ENCODE results near the gene PABPN1L.

The PABPN1L gene

DNA sequence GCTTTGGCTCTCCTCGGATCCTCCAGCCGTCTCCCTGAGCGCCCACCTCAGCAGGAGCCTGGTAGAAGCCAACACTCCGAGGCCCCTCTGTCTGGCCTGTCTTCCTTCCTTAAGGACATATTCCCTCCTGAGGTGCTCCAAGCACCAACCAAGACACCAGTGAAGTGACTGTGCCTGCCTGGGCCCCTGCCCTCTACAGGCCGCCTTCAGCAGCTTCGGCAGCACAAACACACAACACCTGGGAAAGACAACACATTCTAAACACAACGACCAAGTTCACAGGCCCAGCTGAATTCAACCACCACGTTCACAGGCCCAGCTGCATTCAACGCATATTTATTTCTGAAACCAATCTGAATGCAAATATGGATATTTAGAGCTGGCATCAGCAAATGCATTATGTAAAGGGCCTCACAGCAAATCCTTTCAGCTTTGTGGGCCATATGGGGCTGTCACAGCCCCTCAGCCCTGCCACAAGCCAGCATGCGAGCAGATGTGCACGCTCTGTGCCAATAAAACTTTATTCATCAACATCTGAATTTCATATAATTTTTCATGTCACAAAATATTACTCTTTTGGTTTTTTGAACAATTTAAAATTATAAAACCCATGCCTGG, 21.9 kb downstream of the PABPN1L start:
- Histone ChIP-seq H4K91ac (ENCODE audit: low read depth, low read length) (no peak overlapping the region), H3K36me3 (ENCODE audit: control insufficient read depth in 1 of 2, insufficient read depth in 2 of 2, low read length in 2 of 2) (peaks cover 21 to 36% of the 10 kb centered on the region in 2 experiments), H3K23ac (ENCODE audit: low read length) (no peak overlapping the region)

DNA sequence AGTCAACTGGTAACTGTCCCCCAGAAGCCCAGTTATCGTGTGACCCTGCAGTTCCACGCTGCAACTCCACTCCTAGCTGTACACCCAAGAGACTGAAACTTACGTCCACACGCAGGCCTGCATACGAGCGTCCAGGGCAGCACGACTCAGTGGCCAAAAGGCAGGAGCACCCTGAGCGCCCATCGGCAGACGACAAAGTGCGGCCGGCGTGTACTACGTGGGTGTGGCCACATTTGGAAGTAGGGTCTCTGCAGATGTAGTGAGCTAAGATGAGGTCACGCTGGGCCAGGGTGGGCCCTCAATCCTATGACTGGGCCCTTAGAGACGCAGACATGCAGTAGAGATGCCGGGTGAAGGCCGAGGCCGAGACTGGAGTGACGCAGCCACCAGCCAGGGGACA, 23.2 kb downstream of the PABPN1L start:
- Histone ChIP-seq H3K18ac (ENCODE audit: low read length) (no peak overlapping the region), H4K12ac (ENCODE audit: low read depth, low read length) (no peak overlapping the region), H3K79me2 (ENCODE audit: control insufficient read depth, insufficient read depth, low read length, poor library complexity) (no peaks in the 10 kb centered on the region), H3K27me3 (ENCODE audit: insufficient read depth, low read length) (no peaks in the 10 kb centered on the region), H3K4ac (ENCODE audit: low read depth, low read length) (no peak overlapping the region), H3K79me1 (ENCODE audit: low read length) (no peaks in the 10 kb centered on the region), H3K9ac (ENCODE audit: low read length) (no peak overlapping the region), H4K8ac (ENCODE audit: low read depth, low read length) (no peak overlapping the region), H2AK5ac (ENCODE audit: low read length) (no peak overlapping the region), H4K91ac (ENCODE audit: low read depth, low read length) (no peak overlapping the region), H3K4me3 (ENCODE audit: low read depth, low read length) (no peak overlapping the region), H2BK120ac (ENCODE audit: insufficient read depth, low read length, poor library complexity) (no peak overlapping the region), H3K23ac (ENCODE audit: low read length) (no peak overlapping the region), H3K4me1 (ENCODE audit: control insufficient read depth in 1 of 2, insufficient read depth in 2 of 2, low read length in 2 of 2) (no peaks in the 10 kb centered on the region), H3K36me3 (ENCODE audit: control insufficient read depth in 1 of 2, insufficient read depth in 2 of 2, low read length in 2 of 2) (peaks cover 27 to 44% of the 10 kb centered on the region in 2 experiments), H2BK5ac (ENCODE audit: low read depth, low read length, poor library complexity) (no peak overlapping the region), H3K4me2 (ENCODE audit: low read length) (no peak overlapping the region), H3K27ac (ENCODE audit: low read depth, low read length) (no peak overlapping the region), H3K14ac (ENCODE audit: low read length) (no peak overlapping the region), H2BK12ac (ENCODE audit: low read length) (no peak overlapping the region), H2AFZ (ENCODE audit: insufficient read depth, low read length, poor library complexity) (no peak overlapping the region), H3K9me3 (ENCODE audit: insufficient read depth, low read depth, low read length) (no peaks in the 10 kb centered on the region)
- WGBS (ENCODE audit: extremely low coverage, insufficient coverage, insufficient read length) = no CpG with 5 or more reads among the region's 20 CpGs
- no peak for DNase-seq

More for the DNA sequence above, 21.9 kb downstream of the PABPN1L start:
- no peak overlapping the region for H4K8ac ChIP-seq (ENCODE audit: low read depth, low read length)
- no peak overlapping the region for H3K14ac ChIP-seq (ENCODE audit: low read length)
- no peak overlapping the region for H4K12ac ChIP-seq (ENCODE audit: low read depth, low read length)
- no peak overlapping the region for H3K9ac ChIP-seq (ENCODE audit: low read length)
- no peaks in the 10 kb centered on the region for H3K4me1 ChIP-seq (ENCODE audit: control insufficient read depth in 1 of 2, insufficient read depth in 2 of 2, low read length in 2 of 2)
- no peak for DNase-seq
- no peaks in the 10 kb centered on the region for H3K9me3 ChIP-seq (ENCODE audit: insufficient read depth, low read depth, low read length)
- H3K4ac ChIP-seq (ENCODE audit: low read depth, low read length) = no peak overlapping the region
- no peak overlapping the region for H2AK5ac ChIP-seq (ENCODE audit: low read length)
- no peaks in the 10 kb centered on the region for H3K27me3 ChIP-seq (ENCODE audit: insufficient read depth, low read length)
- no peak overlapping the region for H2BK120ac ChIP-seq (ENCODE audit: insufficient read depth, low read length, poor library complexity)
- H2AFZ ChIP-seq (ENCODE audit: insufficient read depth, low read length, poor library complexity) = no peak overlapping the region
- H3K4me2 ChIP-seq (ENCODE audit: low read length) = no peak overlapping the region
- no peak overlapping the region for H2BK5ac ChIP-seq (ENCODE audit: low read depth, low read length, poor library complexity)
- H3K18ac ChIP-seq (ENCODE audit: low read length) = no peak overlapping the region
- no peak overlapping the region for H3K4me3 ChIP-seq (ENCODE audit: low read depth, low read length)
- H3K79me1 ChIP-seq (ENCODE audit: low read length) = no peaks in the 10 kb centered on the region
- no CpG with 5 or more reads among the region's 11 CpGs for WGBS (ENCODE audit: extremely low coverage, insufficient coverage, insufficient read length)
- H3K27ac ChIP-seq (ENCODE audit: low read depth, low read length) = no peak overlapping the region
- H3K79me2 ChIP-seq (ENCODE audit: control insufficient read depth, insufficient read depth, low read length, poor library complexity) = no peaks in the 10 kb centered on the region
- no peak overlapping the region for H2BK12ac ChIP-seq (ENCODE audit: low read length)

DNA sequence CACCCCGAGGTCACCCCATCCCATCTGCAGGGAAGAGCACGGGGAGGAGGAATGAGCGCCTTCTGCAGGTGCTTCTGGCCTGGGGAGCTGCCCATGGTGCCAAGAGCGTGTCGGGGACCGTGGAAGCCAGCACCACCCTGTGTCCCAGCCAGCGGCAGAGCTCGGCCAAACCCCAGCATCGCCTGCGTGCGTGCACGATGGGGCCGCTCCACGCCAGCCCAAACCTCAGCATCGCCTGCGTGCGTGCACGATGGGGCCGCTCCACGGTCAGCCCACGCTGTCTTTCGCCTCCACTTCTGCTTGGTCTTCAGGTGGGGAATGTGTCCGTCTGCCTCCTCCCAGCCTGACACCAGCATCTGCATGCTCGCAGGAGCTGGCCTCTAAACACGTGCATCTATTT, 23.7 kb downstream of the PABPN1L start:
- WGBS (ENCODE audit: extremely low coverage, insufficient coverage, insufficient read length) = no CpG with 5 or more reads among the region's 25 CpGs
- no peak overlapping the region for H3K4me2 ChIP-seq (ENCODE audit: low read length)

DNA sequence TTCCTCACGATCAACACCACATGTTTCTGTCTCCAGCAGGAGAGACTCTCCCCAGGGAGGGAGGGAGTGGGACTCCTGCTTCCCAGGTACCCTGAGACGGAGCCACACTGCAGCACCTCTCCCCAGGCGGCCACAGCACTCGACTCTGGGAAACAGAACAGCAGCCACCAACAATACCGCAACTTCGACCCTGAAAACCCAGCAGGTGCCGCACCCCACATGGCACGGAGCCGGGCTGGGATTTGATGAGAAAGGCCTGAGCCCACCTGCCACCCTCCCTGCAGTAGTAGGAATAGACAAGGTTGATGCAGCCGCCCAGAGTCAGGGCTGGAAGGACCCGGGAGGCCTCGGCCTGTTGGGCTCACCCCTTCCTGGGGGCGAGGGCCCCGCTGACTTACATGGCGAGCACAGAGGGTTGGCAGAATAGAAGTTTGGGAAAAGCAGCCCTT, 24.1 kb downstream of the PABPN1L start:
- H3K4me2 ChIP-seq (ENCODE audit: low read length) = no peak overlapping the region
- no peaks in the 10 kb centered on the region for H3K27me3 ChIP-seq (ENCODE audit: insufficient read depth, low read length)
- peaks cover 27 to 38% of the 10 kb centered on the region in 2 experiments for H3K36me3 ChIP-seq (ENCODE audit: control insufficient read depth in 1 of 2, insufficient read depth in 2 of 2, low read length in 2 of 2)
- H4K91ac ChIP-seq (ENCODE audit: low read depth, low read length) = no peak overlapping the region
- H3K9me3 ChIP-seq (ENCODE audit: insufficient read depth, low read depth, low read length) = no peaks in the 10 kb centered on the region
- DNase-seq = no peak
- H2BK5ac ChIP-seq (ENCODE audit: low read depth, low read length, poor library complexity) = no peak overlapping the region
- no peak overlapping the region for H3K27ac ChIP-seq (ENCODE audit: low read depth, low read length)
- H3K4ac ChIP-seq (ENCODE audit: low read depth, low read length) = no peak overlapping the region
- H3K4me3 ChIP-seq (ENCODE audit: low read depth, low read length) = no peak overlapping the region
- H2AK5ac ChIP-seq (ENCODE audit: low read length) = no peak overlapping the region
- H2AFZ ChIP-seq (ENCODE audit: insufficient read depth, low read length, poor library complexity) = no peak overlapping the region
- no peak overlapping the region for H2BK120ac ChIP-seq (ENCODE audit: insufficient read depth, low read length, poor library complexity)
- no peaks in the 10 kb centered on the region for H3K4me1 ChIP-seq (ENCODE audit: control insufficient read depth in 1 of 2, insufficient read depth in 2 of 2, low read length in 2 of 2)
- H3K79me2 ChIP-seq (ENCODE audit: control insufficient read depth, insufficient read depth, low read length, poor library complexity) = no peaks in the 10 kb centered on the region
- H3K79me1 ChIP-seq (ENCODE audit: low read length) = no peaks in the 10 kb centered on the region
- no peak overlapping the region for H4K12ac ChIP-seq (ENCODE audit: low read depth, low read length)
- no peak overlapping the region for H3K23ac ChIP-seq (ENCODE audit: low read length)
- H2BK12ac ChIP-seq (ENCODE audit: low read length) = no peak overlapping the region
- H3K14ac ChIP-seq (ENCODE audit: low read length) = no peak overlapping the region
- H3K18ac ChIP-seq (ENCODE audit: low read length) = no peak overlapping the region
- no CpG with 5 or more reads among the region's 15 CpGs for WGBS (ENCODE audit: extremely low coverage, insufficient coverage, insufficient read length)
- H4K8ac ChIP-seq (ENCODE audit: low read depth, low read length) = no peak overlapping the region
- H3K9ac ChIP-seq (ENCODE audit: low read length) = no peak overlapping the region

More for the DNA sequence above, 23.7 kb downstream of the PABPN1L start:
- Histone ChIP-seq H3K4me3 (ENCODE audit: low read depth, low read length) (no peak overlapping the region), H3K9ac (ENCODE audit: low read length) (no peak overlapping the region), H3K4me1 (ENCODE audit: control insufficient read depth in 1 of 2, insufficient read depth in 2 of 2, low read length in 2 of 2) (no peaks in the 10 kb centered on the region), H3K4ac (ENCODE audit: low read depth, low read length) (no peak overlapping the region), H3K79me1 (ENCODE audit: low read length) (no peaks in the 10 kb centered on the region), H3K27ac (ENCODE audit: low read depth, low read length) (no peak overlapping the region), H3K27me3 (ENCODE audit: insufficient read depth, low read length) (no peaks in the 10 kb centered on the region), H4K8ac (ENCODE audit: low read depth, low read length) (no peak overlapping the region), H3K14ac (ENCODE audit: low read length) (no peak overlapping the region), H3K36me3 (ENCODE audit: control insufficient read depth in 1 of 2, insufficient read depth in 2 of 2, low read length in 2 of 2) (peaks cover 27 to 41% of the 10 kb centered on the region in 2 experiments), H2AFZ (ENCODE audit: insufficient read depth, low read length, poor library complexity) (no peak overlapping the region), H2AK5ac (ENCODE audit: low read length) (no peak overlapping the region), H3K79me2 (ENCODE audit: control insufficient read depth, insufficient read depth, low read length, poor library complexity) (no peaks in the 10 kb centered on the region), H3K9me3 (ENCODE audit: insufficient read depth, low read depth, low read length) (no peaks in the 10 kb centered on the region), H2BK12ac (ENCODE audit: low read length) (no peak overlapping the region), H4K12ac (ENCODE audit: low read depth, low read length) (no peak overlapping the region), H4K91ac (ENCODE audit: low read depth, low read length) (no peak overlapping the region), H3K18ac (ENCODE audit: low read length) (no peak overlapping the region), H2BK120ac (ENCODE audit: insufficient read depth, low read length, poor library complexity) (no peak overlapping the region), H2BK5ac (ENCODE audit: low read depth, low read length, poor library complexity) (no peak overlapping the region), H3K23ac (ENCODE audit: low read length) (no peak overlapping the region)
- DNase-seq = no peak
